HCT116 (cell line): Measurements from ENCODE around the gene PBX2. TPM values are rescaled to one million over a fixed set of nuclear protein-coding genes. Genes with fewer than 3 reads are reported as not detected.
"Not testable (repeated sequence)": the region's sequence is repeated elsewhere in the genome, so short reads cannot be mapped to it uniquely, and the experiment has no call there.

Source experiments
- ATAC-seq: fragments of 200-7000 bp; cut with Tn5 transposase; 2 replicates; pipeline ENCODE4 v1.9.1; 2020; ENCODE audit warnings: mild to moderate bottlenecking, moderate library complexity
- BruUV-seq: library from RNA; stranded (reverse); fragments of 400-500 nt; replicated peaks from 2 replicates; lab custom pipeline; 2021; lab: Mats Ljungman, UMichigan
- CTCF ChIA-PET: fragments of 300-600 bp; sonication (Branson Sonifier 250); formaldehyde crosslinking; loops from one replicate; lab custom pipeline; 2021; ENCODE audit warnings: antibody characterized with exemption; lab: Charles Lee
- POLR2A ChIA-PET: fragments of 300-600, 350-600 bp; sonication (Branson Sonifier 250); formaldehyde crosslinking; loops from one replicate; lab custom pipeline; 2021; ENCODE audit warnings: antibody characterized with exemption; lab: Charles Lee
- RAD21 ChIA-PET, 2 experiments: fragments of 300-600 bp; sonication (Branson Sonifier 250); formaldehyde crosslinking; loops; one replicate each; lab custom pipeline; 2023; ENCODE audit warnings: low total read pairs in 2 of 2; ENCODE audit not compliant: uncharacterized antibody in 2 of 2, unreplicated experiment in 2 of 2, low non-redundant PET in 1 of 2; lab: Charles Lee
- DNase-seq: peaks from one replicate; pipeline ENCODE4 v3.0.0-alpha.2; 2010; ENCODE audit warnings: low read depth, low spot score
- H2AFZ ChIP-seq: fragments of 200-600 bp; shearing (Covaris generic), sonication (generic); 2 replicates; pipeline ENCODE4 v1.6.1; 2017; ENCODE audit warnings: low read depth, mixed run types, mixed read lengths, antibody characterized with exemption, low read length; ENCODE audit not compliant: poor library complexity, severe bottlenecking
- H3K27ac ChIP-seq: 2 replicates; pipeline ENCODE4 v1.5.1; 2012; ENCODE audit warnings: low read depth, low read length
- H3K27me3 ChIP-seq: fragments of 200-600 bp; sonication (generic); 2 replicates; pipeline ENCODE4 v1.6.1; 2016; ENCODE audit warnings: mixed run types, low read length, mixed read lengths; ENCODE audit not compliant: insufficient read depth
- H3K36me3 ChIP-seq, 2 experiments: fragments of 200-500 bp in 1 of 2; fragments of 200-600 bp in 1 of 2; sonication (Bioruptor generic) in 1 of 2; sonication (generic) in 1 of 2; 2 replicates each; pipeline versions ENCODE4 v1.5.1 to v1.6.1; 2014 to 2016; ENCODE audit warnings: low read length in 2 of 2, inconsistent platforms in 1 of 2, mixed read lengths in 1 of 2, mixed run types in 1 of 2; ENCODE audit not compliant: insufficient read depth in 2 of 2, control insufficient read depth in 1 of 2
- H3K4me1 ChIP-seq, 2 experiments: fragments of 200-600 bp in 1 of 2; sonication (generic) in 1 of 2; 2 replicates each; pipeline versions ENCODE4 v1.5.1 to v1.6.1; 2012 to 2017; ENCODE audit warnings: low read length in 2 of 2, inconsistent platforms in 1 of 2, mild to moderate bottlenecking in 1 of 2, mixed read lengths in 1 of 2, mixed run types in 1 of 2, moderate library complexity in 1 of 2; ENCODE audit not compliant: insufficient read depth in 2 of 2, control insufficient read depth in 1 of 2
- H3K4me2 ChIP-seq: fragments of 200-600 bp; sonication (generic); 2 replicates; pipeline ENCODE4 v1.6.1; 2017; ENCODE audit warnings: mixed run types, low read length, mixed read lengths
- H3K4me3 ChIP-seq, 2 experiments: fragments of 200-600 bp in 1 of 2; sonication (generic) in 1 of 2; replicated peaks in 1 of 2; 2 replicates each; pipeline ENCODE4 v1.5.1; 2011 to 2016; ENCODE audit warnings: low read length in 2 of 2, control low read depth in 1 of 2, low read depth in 1 of 2, mild to moderate bottlenecking in 1 of 2, mixed read lengths in 1 of 2, mixed run types in 1 of 2
- H3K79me2 ChIP-seq: fragments of 200-600 bp; sonication (generic); 2 replicates; pipeline ENCODE4 v1.6.1; 2017; ENCODE audit warnings: mild to moderate bottlenecking, mixed run types, low read length, moderate library complexity, mixed read lengths; ENCODE audit not compliant: insufficient read depth
- H3K9ac ChIP-seq: fragments of 200-600 bp; sonication (generic); 2 replicates; pipeline ENCODE4 v1.6.1; 2016; ENCODE audit warnings: low read length, mixed read lengths
- H3K9me2 ChIP-seq: fragments of 200-600 bp; sonication (generic), shearing (Covaris generic); 2 replicates; pipeline ENCODE4 v1.6.1; 2017; ENCODE audit warnings: mixed run types, mild to moderate bottlenecking, moderate library complexity; ENCODE audit not compliant: insufficient read depth
- H3K9me3 ChIP-seq, 2 experiments: fragments of 200-500 bp in 1 of 2; fragments of 200-600 bp in 1 of 2; sonication (Bioruptor generic) in 1 of 2; sonication (generic) in 1 of 2; 2 replicates each; pipeline ENCODE4 v1.6.1; 2014 to 2017; ENCODE audit warnings: low read length in 2 of 2, mixed read lengths in 2 of 2, inconsistent platforms in 1 of 2, low read depth in 1 of 2, mild to moderate bottlenecking in 1 of 2, mixed run types in 1 of 2, moderate library complexity in 1 of 2; ENCODE audit not compliant: control insufficient read depth in 1 of 2, insufficient read depth in 1 of 2
- H4K20me1 ChIP-seq: fragments of 200-600 bp; sonication (generic), shearing (Covaris generic); 2 replicates; pipeline ENCODE4 v1.6.1; 2017; ENCODE audit warnings: mixed run types, mild to moderate bottlenecking, moderate library complexity; ENCODE audit not compliant: insufficient read depth
- SP1 ChIP-seq: IDR thresholded peaks from 2 replicates; pipeline ENCODE4 v1.6.1; 2012; ENCODE audit warnings: low read depth
- TCF7L2 ChIP-seq: IDR thresholded peaks from 2 replicates; pipeline ENCODE4 v1.7.0; 2011; ENCODE audit warnings: borderline replicate concordance, inconsistent platforms; ENCODE audit not compliant: insufficient read depth, insufficient read length; ENCODE audit errors: extremely low read depth
- intact Hi-C: fragments of 100-400 bp; cut with micrococcal nuclease; formaldehyde crosslinking; loops from 2 replicates; pipeline ENCODE4 v1.10.0; 2022
- total RNA-seq: library from RNA; stranded (reverse); gene quantifications from one replicate; pipeline ENCODE4 v1.2.1, GENCODE V29; 2021; ENCODE audit not compliant: unreplicated experiment

PBX2 gene
- total RNA-seq, 1 experiment from 2014 or later: 79.0 TPM

- Histone ChIP-seq H3K27ac (no peak overlapping the region), H3K9me2 (no peaks in the 10 kb centered on the region), H3K9ac (no peak overlapping the region), H3K4me2 (no peak overlapping the region), H3K27me3 (no peaks in the 10 kb centered on the region), H3K79me2 (no peaks in the 10 kb centered on the region), H3K4me1 (no peaks in the 10 kb centered on the region), H4K20me1 (no peaks in the 10 kb centered on the region), H3K36me3 (no peaks in the 10 kb centered on the region), H3K9me3 (no peaks in the 10 kb centered on the region), H2AFZ (no peak overlapping the region), H3K4me3 (no peak overlapping the region)
- CTCF ChIA-PET: interaction anchor here (1.4 kb wide), 1 partner anchor 18 kb away, joined by 3 read pairs; the partner anchor contains the start of gene ATF6B
- RAD21 ChIA-PET: no interaction called here
- TF ChIP-seq TCF7L2: no peak
- 0 out of 2 replicates have a peak, but pooled peaks have one; percentile 10 for TF ChIP-seq SP1
- intact Hi-C loops: no loop called here
- BruUV-seq: no TSS peak
- POLR2A ChIA-PET: interaction anchor here (0.9 kb wide), 1 partner anchor 825 kb away, joined by 3 read pairs; no protein-coding TSS in a partner anchor
- ATAC-seq: no peak
- DNase-seq: no peak
Measured at GRCh38 chr6:32146287-32146686, 43.7 kb downstream of the PBX2 start.

- POLR2A ChIA-PET: interaction anchor here (0.6 to 1.1 kb wide), 3 partner anchors 9 to 33 kb away, joined by 3 to 4 read pairs (median 3); partner anchors contain the start of gene ATF6B
- H3K27me3 ChIP-seq, H3K9me3 ChIP-seq, CTCF ChIA-PET, H3K79me2 ChIP-seq, ATAC-seq, H3K27ac ChIP-seq, RAD21 ChIA-PET, H3K4me1 ChIP-seq, DNase-seq, intact Hi-C loops, H3K4me3 ChIP-seq, H3K9me2 ChIP-seq, H2AFZ ChIP-seq, H4K20me1 ChIP-seq, H3K36me3 ChIP-seq, H3K9ac ChIP-seq, H3K4me2 ChIP-seq, BruUV-seq: not testable (repeated sequence)
Measured at GRCh38 chr6:32144238-32144637, 45.8 kb downstream of the PBX2 start.
